Fibroblast of pulmonary artery (primary cell): ENCODE results near the gene HCFC2.
"Not testable (repeated sequence)": the region's sequence is repeated elsewhere in the genome, so short reads cannot be mapped to it uniquely, and the experiment has no call there.

Experiments
- DNase-seq: peaks from one replicate; pipeline ENCODE4 v3.0.0-alpha.2; 2010; ENCODE audit warnings: low read depth
- H3K4me3 ChIP-seq: replicated peaks from 2 replicates; pipeline ENCODE4 v1.5.1; 2011; ENCODE audit warnings: low read depth, mild to moderate bottlenecking, control low read depth, low read length, moderate library complexity
- TF ChIP-seq, protein P1 (sequence below): IDR thresholded peaks from 2 replicates; pipeline ENCODE4 v1.5.1; 2011; ENCODE audit warnings: mild to moderate bottlenecking, control low read depth, low read length, inconsistent platforms; ENCODE audit errors: missing control alignments

Gene HCFC2

DNA sequence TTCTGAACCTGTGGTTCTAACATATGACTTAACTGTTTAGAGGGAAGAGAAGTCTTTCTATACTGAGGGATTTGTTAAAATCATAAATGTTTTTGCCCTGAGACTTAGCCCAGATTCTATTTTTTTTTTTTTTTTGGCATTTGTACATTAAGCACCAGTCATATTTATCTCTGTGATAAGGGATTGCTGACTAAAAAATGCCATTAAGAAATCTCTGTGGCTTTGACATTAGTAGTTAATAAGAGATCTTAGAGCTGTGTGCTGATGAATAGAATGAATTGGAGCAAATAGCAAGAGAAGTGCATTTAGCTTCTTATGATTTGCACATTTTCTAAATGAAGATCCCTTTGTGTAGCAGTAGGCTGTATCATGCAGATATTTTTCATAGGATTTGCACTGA lies 41.1 kb downstream of the HCFC2 start:
- TF ChIP-seq, protein P1, sequence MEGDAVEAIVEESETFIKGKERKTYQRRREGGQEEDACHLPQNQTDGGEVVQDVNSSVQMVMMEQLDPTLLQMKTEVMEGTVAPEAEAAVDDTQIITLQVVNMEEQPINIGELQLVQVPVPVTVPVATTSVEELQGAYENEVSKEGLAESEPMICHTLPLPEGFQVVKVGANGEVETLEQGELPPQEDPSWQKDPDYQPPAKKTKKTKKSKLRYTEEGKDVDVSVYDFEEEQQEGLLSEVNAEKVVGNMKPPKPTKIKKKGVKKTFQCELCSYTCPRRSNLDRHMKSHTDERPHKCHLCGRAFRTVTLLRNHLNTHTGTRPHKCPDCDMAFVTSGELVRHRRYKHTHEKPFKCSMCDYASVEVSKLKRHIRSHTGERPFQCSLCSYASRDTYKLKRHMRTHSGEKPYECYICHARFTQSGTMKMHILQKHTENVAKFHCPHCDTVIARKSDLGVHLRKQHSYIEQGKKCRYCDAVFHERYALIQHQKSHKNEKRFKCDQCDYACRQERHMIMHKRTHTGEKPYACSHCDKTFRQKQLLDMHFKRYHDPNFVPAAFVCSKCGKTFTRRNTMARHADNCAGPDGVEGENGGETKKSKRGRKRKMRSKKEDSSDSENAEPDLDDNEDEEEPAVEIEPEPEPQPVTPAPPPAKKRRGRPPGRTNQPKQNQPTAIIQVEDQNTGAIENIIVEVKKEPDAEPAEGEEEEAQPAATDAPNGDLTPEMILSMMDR: no peak
- H3K4me3 ChIP-seq: no peak overlapping the region

DNA sequence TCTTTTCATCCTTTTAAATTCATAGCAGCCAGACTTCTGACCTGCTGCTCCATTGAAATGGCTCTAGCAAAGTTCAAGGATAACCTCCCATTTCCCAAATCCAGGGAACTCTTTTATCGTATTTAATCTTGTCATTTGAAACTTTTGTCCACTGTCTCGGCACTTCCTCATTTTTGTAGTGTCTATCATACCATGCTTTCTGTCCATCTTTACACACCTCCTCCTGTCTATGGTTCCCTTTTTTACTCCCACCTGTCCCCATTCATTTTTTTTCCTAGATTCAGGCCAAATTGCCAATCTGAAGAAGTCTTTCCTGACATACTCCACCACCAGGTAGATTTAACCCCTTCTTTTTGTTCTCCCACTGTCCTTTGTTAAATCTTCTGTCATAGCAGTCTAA lies 42.6 kb downstream of the HCFC2 start:
- H3K4me3 ChIP-seq: no peak overlapping the region
- TF ChIP-seq, protein P1: no peak
- DNase-seq: no peak

More for the DNA sequence above, 41.1 kb downstream of the HCFC2 start:
- DNase-seq: no peak

DNA sequence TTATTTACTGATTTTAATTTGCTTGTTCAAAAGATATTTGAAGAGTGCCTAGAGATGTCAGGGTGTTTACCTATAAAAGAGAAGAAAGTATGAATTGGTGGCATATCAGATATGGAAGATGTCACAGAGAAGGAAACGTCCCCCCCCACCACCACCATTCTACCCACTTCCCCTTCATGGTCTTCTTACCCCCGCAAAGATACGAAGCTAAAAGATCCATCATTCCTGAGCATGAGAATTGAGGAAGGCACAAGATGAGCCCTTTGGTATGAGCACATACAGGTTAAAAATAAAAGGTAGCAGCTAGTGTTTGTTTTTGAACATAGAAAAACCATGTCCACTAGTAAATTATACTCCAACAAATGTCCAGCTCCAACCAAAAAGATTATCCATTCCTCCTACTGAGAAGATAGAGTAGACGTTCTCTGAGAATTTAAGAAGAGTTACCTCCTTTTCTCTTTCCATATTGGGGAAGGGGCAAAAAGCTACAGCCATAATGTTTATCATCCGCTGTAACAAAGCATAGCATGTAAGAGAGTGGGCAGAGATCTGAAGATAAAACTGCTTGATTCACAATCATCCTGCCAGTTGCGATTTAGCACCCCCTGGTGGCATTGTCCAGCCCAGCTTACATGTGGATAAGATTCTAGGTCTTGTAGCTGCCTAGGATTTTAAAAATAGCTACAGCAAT lies 44.6 kb downstream of the HCFC2 start:
- TF ChIP-seq, protein P1: peak; percentile 100
- H3K4me3 ChIP-seq: no peak overlapping the region
- peak; percentile 80 for DNase-seq

DNA sequence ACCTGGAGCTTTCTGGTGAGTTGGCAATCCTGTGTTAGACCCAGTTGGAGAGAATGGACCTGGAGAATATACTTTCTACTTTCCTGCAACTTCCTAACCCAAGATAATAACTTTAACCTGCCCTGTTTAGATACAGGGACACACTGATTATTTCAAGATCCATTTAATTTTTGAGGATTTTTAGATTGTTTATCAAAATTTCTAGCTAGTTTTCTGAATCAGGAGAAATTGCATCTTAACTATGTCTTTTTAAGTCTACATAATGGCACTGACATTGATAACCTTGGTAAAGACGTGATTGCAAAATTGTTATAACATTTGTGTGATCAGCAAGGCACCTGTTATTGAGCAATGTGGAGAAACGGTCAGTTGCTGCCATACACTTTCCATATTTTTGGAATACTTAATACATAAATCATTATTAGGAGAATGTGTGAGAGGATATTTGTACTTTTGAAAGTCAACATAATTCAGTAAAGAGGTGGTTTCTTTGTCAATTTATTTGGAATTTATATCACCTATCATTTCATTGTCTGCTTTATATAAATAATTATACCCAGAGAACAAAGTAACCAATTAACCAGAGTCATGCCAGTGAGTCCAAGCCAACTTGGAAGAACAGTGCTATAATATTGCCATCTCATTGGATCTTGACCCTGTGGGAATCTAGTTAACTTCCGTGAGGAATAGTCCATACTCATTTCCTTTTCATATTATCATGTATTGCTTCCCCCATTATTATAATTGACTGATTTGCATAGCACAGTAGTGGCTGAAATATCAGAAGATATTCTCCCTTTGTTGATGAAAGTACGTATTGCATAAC lies 45.3 kb downstream of the HCFC2 start:
- TF ChIP-seq, protein P1: no peak
- no peak overlapping the region for H3K4me3 ChIP-seq
- no peak for DNase-seq

DNA sequence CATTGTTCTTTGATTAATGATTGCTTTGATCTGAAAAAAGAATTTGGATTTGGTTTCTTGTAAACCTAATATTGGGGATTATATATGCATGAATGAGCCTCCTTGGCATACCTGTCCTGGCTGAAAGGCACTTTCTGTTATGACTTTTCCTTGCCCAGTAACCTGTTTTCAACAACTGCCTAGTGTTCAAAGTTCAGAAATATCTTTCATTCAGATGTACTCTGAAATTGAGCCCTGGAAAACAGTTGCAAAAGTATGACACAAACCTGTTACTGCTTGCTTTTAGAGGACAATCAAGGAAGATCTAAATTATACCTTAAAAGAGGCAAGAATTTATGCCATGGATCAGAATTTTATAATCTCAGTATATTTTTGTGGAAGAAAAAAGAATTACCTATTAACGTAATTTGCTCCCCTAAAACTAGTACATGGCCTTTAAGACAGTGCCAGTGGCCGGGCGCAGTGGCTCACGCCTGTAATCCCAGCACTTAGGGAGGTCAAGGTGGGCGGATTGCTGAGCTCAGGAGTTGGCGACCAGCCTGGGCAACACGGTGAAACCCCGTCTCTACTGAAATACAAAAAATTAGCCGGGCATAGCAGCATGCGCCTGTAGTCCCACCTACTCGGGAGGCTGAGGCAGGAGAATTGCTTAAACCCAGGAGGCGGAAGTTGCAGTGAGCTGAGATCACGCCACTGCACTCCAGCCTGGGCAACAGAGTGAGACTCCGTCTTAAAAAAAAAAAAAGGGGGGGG lies 50.7 kb downstream of the HCFC2 start:
- DNase-seq: not testable (repeated sequence)

DNA sequence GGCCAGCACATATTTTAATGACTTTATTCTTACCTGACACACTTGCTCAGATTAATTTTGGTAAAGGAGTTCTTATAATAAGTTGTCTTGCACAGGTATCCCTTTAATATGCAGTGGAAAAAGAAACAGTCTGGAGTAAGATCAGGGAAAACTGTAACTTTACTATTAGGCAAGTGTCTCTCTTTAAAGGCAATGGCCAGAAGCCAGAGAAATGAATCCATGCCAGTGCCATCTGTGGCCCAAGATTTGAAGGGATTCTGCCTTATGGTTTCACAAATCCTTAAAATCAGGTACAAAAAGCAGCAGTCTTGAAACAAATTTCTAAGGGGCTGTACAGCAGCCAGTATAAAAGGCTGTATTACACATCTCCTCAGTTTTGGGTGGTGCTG lies 51.2 kb downstream of the HCFC2 start:
- H3K4me3 ChIP-seq: no peak overlapping the region
- TF ChIP-seq, protein P1: no peak

More for the DNA sequence above, 50.7 kb downstream of the HCFC2 start:
- not testable (repeated sequence) for H3K4me3 ChIP-seq

DNA sequence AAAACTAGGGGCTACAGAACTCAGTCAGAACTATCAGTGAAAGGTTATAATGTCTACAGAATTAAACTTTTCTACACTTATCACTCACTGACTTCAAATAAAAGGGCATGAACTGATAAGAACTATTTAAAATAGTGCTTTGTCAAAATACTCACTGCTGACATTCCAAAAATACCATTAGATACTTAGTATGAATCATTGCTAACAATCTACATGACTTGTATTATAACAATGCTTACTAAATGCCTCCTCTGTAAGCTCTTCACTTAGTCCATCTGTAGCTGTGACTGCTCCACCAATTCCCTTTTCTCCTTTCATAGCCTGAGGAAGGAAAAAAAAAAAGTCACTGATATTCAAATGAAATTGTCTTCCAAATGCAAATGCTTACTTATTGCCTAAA lies 56.7 kb downstream of the HCFC2 start:
- peak; percentile 69 for DNase-seq
- H3K4me3 ChIP-seq: no peak overlapping the region
- TF ChIP-seq, protein P1: no peak

More for the DNA sequence above, 51.2 kb downstream of the HCFC2 start:
- DNase-seq: no peak
